Esophagus muscularis mucosa (tissue), 4 donors: Measurements from ENCODE around the gene MORN2. TPM values are rescaled to one million over a fixed set of nuclear protein-coding genes. Genes with fewer than 3 reads are reported as not detected.

ENCODE experiments used
- DNase-seq: peaks from one replicate; pipeline ENCODE4 v3.0.0-alpha.2; 2017; ENCODE audit errors: extremely low spot score
- H3K27ac ChIP-seq, 4 donors: fragments of 200-600 bp; sonication (generic); replicated peaks in 1 of 4; 1 replicate in 3 of 4; 2 replicates in 1 of 4; pipeline ENCODE4 v1.5.1; 2016 to 2019; ENCODE audit warnings: mild to moderate bottlenecking in 1 of 4
- H3K27me3 ChIP-seq, 4 donors: fragments of 200-600 bp; sonication (generic); one replicate each; pipeline versions ENCODE4 v1.5.1 to v1.6.0; 2016 to 2019
- H3K36me3 ChIP-seq, 4 donors: fragments of 200-600 bp; sonication (generic); one replicate each; pipeline ENCODE4 v1.5.1; 2016 to 2019
- H3K4me1 ChIP-seq, 4 donors: fragments of 200-600 bp; sonication (generic); one replicate each; pipeline ENCODE4 v1.5.1; 2016 to 2019
- H3K4me3 ChIP-seq, 4 donors: fragments of 200-600 bp; sonication (generic); 1 replicate in 2 of 4; 2 replicates in 2 of 4; pipeline ENCODE4 v1.5.1; 2016 to 2019; ENCODE audit warnings: mild to moderate bottlenecking in 4 of 4, moderate library complexity in 1 of 4
- H3K9me3 ChIP-seq, 4 donors: fragments of 200-600 bp; sonication (generic); 1 replicate in 3 of 4; 2 replicates in 1 of 4; pipeline ENCODE4 v1.5.1; 2016 to 2019
- EP300 ChIP-seq: sonication (generic); formaldehyde crosslinking; IDR thresholded peaks from one replicate; pipeline ENCODE4 v1.6.1; 2017; ENCODE audit warnings: antibody characterized with exemption
- POLR2A ChIP-seq: fragments of 450-650 bp; IDR thresholded peaks from one replicate; pipeline ENCODE4 v1.6.1; 2017; ENCODE audit warnings: antibody characterized with exemption, moderate library complexity, mild to moderate bottlenecking, low read depth
- POLR2AphosphoS5 ChIP-seq, 2 donors: sonication (generic); formaldehyde crosslinking; IDR thresholded peaks; one replicate each; pipeline ENCODE4 v1.6.1; 2017; ENCODE audit warnings: antibody characterized with exemption in 2 of 2
- WGBS: methylation state at CpG from one replicate; pipeline ENCODE4 v1.1.5; 2018; 5-methylcytosine and 5-hydroxymethylcytosine counted together
- intact Hi-C: fragments of 100-400 bp; cut with DNase I; formaldehyde crosslinking; loops from one replicate; pipeline ENCODE4 v1.15.1; 2023
- total RNA-seq, 4 donors: library from RNA; depleted of rRNA; stranded (reverse); fragments of >200 nt; gene quantifications; one replicate each; pipeline versions ENCODE4 v1.1.0 to v1.2.1, GENCODE V29; 2016
- TF ChIP-seq, protein P1 (sequence below), 3 experiments: fragments of 200-600 bp in 2 of 3; fragments of 450-650 bp in 1 of 3; sonication (generic) in 2 of 3; IDR thresholded peaks; one replicate each; pipeline ENCODE4 v1.5.1; 2017 to 2019; ENCODE audit warnings: antibody characterized with exemption in 3 of 3, mild to moderate bottlenecking in 2 of 3, moderate library complexity in 1 of 3

MORN2 gene
- total RNA-seq, 4 donors from 2014 or later = 8.7 to 10.8 (median 9.7) TPM

GRCh38 chr2:38875227-38875575 is 575 bp upstream of the MORN2 start:
- no peak for TF ChIP-seq POLR2A
- TF ChIP-seq EP300 = no peak
- WGBS = 0% methylated on average over 7 of the region's 10 CpGs
- peak overlapping the region; percentile 67 to 82 (median 77) for H3K27ac ChIP-seq
- H3K4me1 ChIP-seq = peaks cover 3 to 25% (median 20%) of the 10 kb centered on the region in 4 donors
- H3K4me3 ChIP-seq = peak overlapping the region; percentile 68 to 83 (median 81)
- DNase-seq = no peak
- intact Hi-C loops = no loop called here
- H3K36me3 ChIP-seq = peaks cover 0 to 1% (median under 1%) of the 10 kb centered on the region in 4 donors
- H3K9me3 ChIP-seq = no peaks in the 10 kb centered on the region
- no peaks in the 10 kb centered on the region for H3K27me3 ChIP-seq

GRCh38 chr2:38876407-38876806 is 631 bp downstream of the MORN2 start:
- WGBS = 36% methylated on average over 10 of the region's 10 CpGs
- H3K27ac ChIP-seq = peak overlapping the region in 3 of 4 donors; percentile 74 to 82 (median 80)
- TF ChIP-seq EP300 (no peak), POLR2A (no peak), POLR2AphosphoS5 (IDR thresholded peaks at IDR 0.05) (no peak)
- TF ChIP-seq, protein P1, sequence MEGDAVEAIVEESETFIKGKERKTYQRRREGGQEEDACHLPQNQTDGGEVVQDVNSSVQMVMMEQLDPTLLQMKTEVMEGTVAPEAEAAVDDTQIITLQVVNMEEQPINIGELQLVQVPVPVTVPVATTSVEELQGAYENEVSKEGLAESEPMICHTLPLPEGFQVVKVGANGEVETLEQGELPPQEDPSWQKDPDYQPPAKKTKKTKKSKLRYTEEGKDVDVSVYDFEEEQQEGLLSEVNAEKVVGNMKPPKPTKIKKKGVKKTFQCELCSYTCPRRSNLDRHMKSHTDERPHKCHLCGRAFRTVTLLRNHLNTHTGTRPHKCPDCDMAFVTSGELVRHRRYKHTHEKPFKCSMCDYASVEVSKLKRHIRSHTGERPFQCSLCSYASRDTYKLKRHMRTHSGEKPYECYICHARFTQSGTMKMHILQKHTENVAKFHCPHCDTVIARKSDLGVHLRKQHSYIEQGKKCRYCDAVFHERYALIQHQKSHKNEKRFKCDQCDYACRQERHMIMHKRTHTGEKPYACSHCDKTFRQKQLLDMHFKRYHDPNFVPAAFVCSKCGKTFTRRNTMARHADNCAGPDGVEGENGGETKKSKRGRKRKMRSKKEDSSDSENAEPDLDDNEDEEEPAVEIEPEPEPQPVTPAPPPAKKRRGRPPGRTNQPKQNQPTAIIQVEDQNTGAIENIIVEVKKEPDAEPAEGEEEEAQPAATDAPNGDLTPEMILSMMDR (IDR thresholded peaks at IDR 0.05) = no peak
- no peaks in the 10 kb centered on the region for H3K9me3 ChIP-seq
- H3K4me3 ChIP-seq = peak overlapping the region; percentile 68 to 83 (median 81)
- intact Hi-C loops = no loop called here
- H3K27me3 ChIP-seq = no peaks in the 10 kb centered on the region
- H3K36me3 ChIP-seq = peaks cover 3 to 13% (median 6%) of the 10 kb centered on the region in 4 donors
- DNase-seq = no peak
- H3K4me1 ChIP-seq = peaks cover 3 to 25% (median 20%) of the 10 kb centered on the region in 4 donors

GRCh38 chr2:38886063-38886462 is 10.3 kb downstream of the MORN2 start:
- Histone ChIP-seq H3K4me3 (no peak overlapping the region), H3K9me3 (no peaks in the 10 kb centered on the region), H3K4me1 (no peaks in the 10 kb centered on the region), H3K27ac (no peak overlapping the region), H3K27me3 (no peaks in the 10 kb centered on the region), H3K36me3 (peaks cover 1 to 33% (median 5%) of the 10 kb centered on the region in 4 donors)
- no peak for TF ChIP-seq POLR2A
- no peak for TF ChIP-seq EP300
- TF ChIP-seq, protein P1 (IDR thresholded peaks at IDR 0.05) = no peak
- TF ChIP-seq POLR2AphosphoS5 (IDR thresholded peaks at IDR 0.05) = no peak
- DNase-seq = no peak
- intact Hi-C loops = no loop called here

- DNase-seq = no peak
- Histone ChIP-seq H3K9me3 (no peaks in the 10 kb centered on the region), H3K27ac (no peak overlapping the region), H3K4me1 (no peaks in the 10 kb centered on the region), H3K36me3 (peaks cover 0 to 20% (median 0%) of the 10 kb centered on the region in 4 donors), H3K27me3 (no peaks in the 10 kb centered on the region), H3K4me3 (no peak overlapping the region)
- 88% methylated on average over 4 of the region's 4 CpGs for WGBS
- intact Hi-C loops = no loop called here
- no peak for TF ChIP-seq EP300
- no peak for TF ChIP-seq POLR2AphosphoS5 (IDR thresholded peaks at IDR 0.05)
- TF ChIP-seq, protein P1 (IDR thresholded peaks at IDR 0.05) = no peak
Measured at GRCh38 chr2:38887347-38887746, 11.6 kb downstream of the MORN2 start.

DNA sequence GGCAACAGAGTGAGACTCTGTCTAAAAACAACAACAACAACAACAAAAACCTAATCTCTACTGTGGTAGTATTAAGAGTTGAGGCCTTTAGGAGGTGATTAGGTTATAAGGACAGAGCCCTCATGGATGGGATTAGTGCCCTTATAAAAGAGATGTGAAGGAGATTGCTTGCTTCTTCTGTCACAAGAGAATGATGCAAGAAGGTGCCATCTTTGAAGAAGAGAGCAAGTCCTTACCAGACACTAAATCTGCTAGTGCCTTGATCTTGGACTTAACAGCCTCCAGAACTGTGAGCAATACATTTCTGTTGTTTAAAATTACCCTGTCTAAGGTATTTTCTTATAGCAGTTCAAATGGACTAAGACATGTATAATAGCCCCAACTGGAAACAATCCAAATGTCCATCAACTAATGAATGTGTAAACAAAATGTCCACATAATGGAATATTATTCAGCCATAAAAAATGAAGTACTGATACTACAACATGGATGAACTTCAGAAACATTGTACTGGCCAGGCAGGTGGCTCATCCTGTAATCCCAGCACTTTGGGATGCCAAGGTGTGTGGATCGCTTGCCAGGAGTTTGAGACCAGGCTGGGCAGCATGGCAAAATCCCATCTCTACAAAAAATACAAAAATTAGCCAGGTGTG is 12.3 kb downstream of the MORN2 start:
- no peak for DNase-seq
- 100% methylated on average over 1 of the region's 1 CpG for WGBS

More for the DNA sequence above, 12.3 kb downstream of the MORN2 start:
- no peaks in the 10 kb centered on the region for H3K9me3 ChIP-seq
- intact Hi-C loops = no loop called here
- no peak overlapping the region for H3K27ac ChIP-seq
- H3K27me3 ChIP-seq = no peaks in the 10 kb centered on the region
- H3K4me3 ChIP-seq = no peak overlapping the region
- no peak for TF ChIP-seq POLR2AphosphoS5 (IDR thresholded peaks at IDR 0.05)
- no peak for TF ChIP-seq EP300
- no peak for TF ChIP-seq POLR2A
- H3K36me3 ChIP-seq = peaks cover 0 to 14% (median 0%) of the 10 kb centered on the region in 4 donors
- H3K4me1 ChIP-seq = no peaks in the 10 kb centered on the region
